Neural progenitor cell (in vitro differentiated cells): ENCODE results near the gene PRKCA.

Experiments used
- EZH2 ChIP-seq: fragments of 200-600 bp; sonication (generic); IDR thresholded peaks from 2 replicates; pipeline ENCODE4 v1.6.1; 2017; ENCODE audit warnings: antibody characterized with exemption, mild to moderate bottlenecking, moderate library complexity
- TF ChIP-seq, protein P1 (sequence below): fragments of 200-600 bp; sonication (generic); IDR thresholded peaks from 2 replicates; pipeline ENCODE4 v1.5.1; 2017; ENCODE audit warnings: antibody characterized with exemption, mild to moderate bottlenecking

DNA sequence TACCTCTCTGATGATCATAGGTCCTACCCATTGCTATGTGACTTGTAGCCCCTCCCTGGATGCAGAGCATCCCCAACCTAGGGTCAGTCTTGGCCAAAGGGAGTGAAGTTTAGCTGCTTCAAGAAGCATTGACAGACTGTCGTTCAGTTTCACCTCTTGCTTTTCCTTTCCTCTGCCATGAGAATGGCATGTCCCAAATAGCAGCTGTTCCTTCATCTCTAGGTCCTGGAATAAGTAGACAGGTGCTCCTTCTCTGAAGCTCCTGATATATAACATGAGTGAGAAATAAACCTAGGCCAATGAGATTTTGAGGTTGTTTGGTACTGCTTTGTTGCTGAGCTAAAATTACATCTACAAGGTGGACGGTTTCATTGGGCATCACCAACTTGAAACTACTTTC is 328.0 kb downstream of the PRKCA start:
- TF ChIP-seq, protein P1, sequence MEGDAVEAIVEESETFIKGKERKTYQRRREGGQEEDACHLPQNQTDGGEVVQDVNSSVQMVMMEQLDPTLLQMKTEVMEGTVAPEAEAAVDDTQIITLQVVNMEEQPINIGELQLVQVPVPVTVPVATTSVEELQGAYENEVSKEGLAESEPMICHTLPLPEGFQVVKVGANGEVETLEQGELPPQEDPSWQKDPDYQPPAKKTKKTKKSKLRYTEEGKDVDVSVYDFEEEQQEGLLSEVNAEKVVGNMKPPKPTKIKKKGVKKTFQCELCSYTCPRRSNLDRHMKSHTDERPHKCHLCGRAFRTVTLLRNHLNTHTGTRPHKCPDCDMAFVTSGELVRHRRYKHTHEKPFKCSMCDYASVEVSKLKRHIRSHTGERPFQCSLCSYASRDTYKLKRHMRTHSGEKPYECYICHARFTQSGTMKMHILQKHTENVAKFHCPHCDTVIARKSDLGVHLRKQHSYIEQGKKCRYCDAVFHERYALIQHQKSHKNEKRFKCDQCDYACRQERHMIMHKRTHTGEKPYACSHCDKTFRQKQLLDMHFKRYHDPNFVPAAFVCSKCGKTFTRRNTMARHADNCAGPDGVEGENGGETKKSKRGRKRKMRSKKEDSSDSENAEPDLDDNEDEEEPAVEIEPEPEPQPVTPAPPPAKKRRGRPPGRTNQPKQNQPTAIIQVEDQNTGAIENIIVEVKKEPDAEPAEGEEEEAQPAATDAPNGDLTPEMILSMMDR = no peak
- no peak for TF ChIP-seq EZH2
